WERI-Rb-1 (cell line): Measurements from ENCODE around the gene PPEF1.

Experiments
- DNase-seq: peaks from one replicate; pipeline ENCODE4 v3.0.0-alpha.2; 2020
- H3K27ac ChIP-seq: fragments of 250-450 bp; sonication (Bioruptor Pico); 2 replicates; pipeline ENCODE4 v1.5.1; 2020; ENCODE audit warnings: mild to moderate bottlenecking, moderate library complexity
- H3K27me3 ChIP-seq: fragments of 250-450 bp; sonication (Bioruptor Pico); 2 replicates; pipeline ENCODE4 v1.5.1; 2021; ENCODE audit warnings: mild to moderate bottlenecking, low read depth, moderate library complexity; ENCODE audit not compliant: insufficient read depth, severe bottlenecking
- H3K36me3 ChIP-seq: fragments of 250-450 bp; sonication (Bioruptor Pico); 2 replicates; pipeline ENCODE4 v1.5.1; 2020; ENCODE audit warnings: mild to moderate bottlenecking, moderate library complexity
- H3K4me3 ChIP-seq: 2 replicates; pipeline ENCODE4 v1.5.1; 2011; ENCODE audit warnings: low read depth, mild to moderate bottlenecking, control low read depth, low read length
- H3K9me3 ChIP-seq: fragments of 250-450 bp; sonication (Bioruptor Pico); 2 replicates; pipeline ENCODE4 v1.5.1; 2021; ENCODE audit warnings: mild to moderate bottlenecking, moderate library complexity; ENCODE audit not compliant: severe bottlenecking
- TF ChIP-seq, protein P1 (sequence below): IDR thresholded peaks from 2 replicates; pipeline ENCODE4 v1.5.1; 2011; ENCODE audit warnings: low read depth, mild to moderate bottlenecking, control low read depth, inconsistent platforms, low read length

Gene PPEF1

DNA sequence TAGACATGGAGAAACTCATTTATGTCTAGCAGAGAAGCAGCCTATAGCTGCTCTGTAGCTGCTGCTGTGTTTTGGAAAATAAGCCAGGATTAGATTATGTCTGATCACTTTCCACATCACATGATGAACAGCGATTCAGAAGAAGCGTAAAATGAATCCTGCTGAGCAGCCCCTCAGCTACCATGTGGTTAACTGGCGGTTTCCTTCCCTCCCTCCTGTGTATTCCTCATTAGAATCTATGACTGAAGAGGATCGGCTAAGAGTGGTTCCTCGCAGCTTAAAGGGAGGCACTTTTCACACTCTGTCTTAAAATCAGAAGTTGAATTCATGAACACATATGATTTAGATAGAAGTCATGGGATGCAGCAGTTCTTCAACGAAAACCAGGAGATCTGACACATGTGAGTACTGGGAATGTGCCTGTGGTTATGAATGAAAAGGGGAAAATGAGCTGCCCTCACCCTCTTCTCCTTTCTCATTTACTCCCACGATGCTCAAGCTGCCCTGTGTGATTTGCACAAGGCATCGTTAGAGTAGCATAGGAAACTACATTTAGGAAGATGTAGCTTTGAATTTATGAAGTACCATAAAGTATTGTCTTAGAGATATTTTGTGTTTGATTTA lies at the start of gene PPEF1:
Gene PPEF1 (plus strand): TSS at position 220 of the 624 bp plus-strand sequence. CDS start 136 bp downstream, at position 356.
- Histone ChIP-seq H3K27ac (peak within 1 kb of the TSS; percentile 78), H3K9me3 (peaks cover 9% of the 10 kb centered on the region), H3K27me3 (no peaks in the 10 kb centered on the region), H3K4me3 (peak within 1 kb of the TSS; percentile 68), H3K36me3 (peaks cover 12% of the 10 kb centered on the region)
- DNase-seq: peak; percentile 73
- TF ChIP-seq, protein P1, sequence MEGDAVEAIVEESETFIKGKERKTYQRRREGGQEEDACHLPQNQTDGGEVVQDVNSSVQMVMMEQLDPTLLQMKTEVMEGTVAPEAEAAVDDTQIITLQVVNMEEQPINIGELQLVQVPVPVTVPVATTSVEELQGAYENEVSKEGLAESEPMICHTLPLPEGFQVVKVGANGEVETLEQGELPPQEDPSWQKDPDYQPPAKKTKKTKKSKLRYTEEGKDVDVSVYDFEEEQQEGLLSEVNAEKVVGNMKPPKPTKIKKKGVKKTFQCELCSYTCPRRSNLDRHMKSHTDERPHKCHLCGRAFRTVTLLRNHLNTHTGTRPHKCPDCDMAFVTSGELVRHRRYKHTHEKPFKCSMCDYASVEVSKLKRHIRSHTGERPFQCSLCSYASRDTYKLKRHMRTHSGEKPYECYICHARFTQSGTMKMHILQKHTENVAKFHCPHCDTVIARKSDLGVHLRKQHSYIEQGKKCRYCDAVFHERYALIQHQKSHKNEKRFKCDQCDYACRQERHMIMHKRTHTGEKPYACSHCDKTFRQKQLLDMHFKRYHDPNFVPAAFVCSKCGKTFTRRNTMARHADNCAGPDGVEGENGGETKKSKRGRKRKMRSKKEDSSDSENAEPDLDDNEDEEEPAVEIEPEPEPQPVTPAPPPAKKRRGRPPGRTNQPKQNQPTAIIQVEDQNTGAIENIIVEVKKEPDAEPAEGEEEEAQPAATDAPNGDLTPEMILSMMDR: no peak

GRCh38 chrX:18661273-18661672 lies 46.2 kb upstream of the PPEF1 start:
- H3K4me3 ChIP-seq: no peak overlapping the region

GRCh38 chrX:18664947-18665346 lies 42.5 kb upstream of the PPEF1 start:
- Histone ChIP-seq H3K4me3 (no peak overlapping the region), H3K9me3 (no peaks in the 10 kb centered on the region), H3K27ac (no peak overlapping the region), H3K27me3 (no peaks in the 10 kb centered on the region), H3K36me3 (peaks cover 51% of the 10 kb centered on the region)
- TF ChIP-seq, protein P1: peak; percentile 37; the same call in 1 of the 2 replicates
- DNase-seq: no peak

More at GRCh38 chrX:18661273-18661672, 46.2 kb upstream of the PPEF1 start:
- TF ChIP-seq, protein P1: no peak
- DNase-seq: no peak
- H3K27me3 ChIP-seq: no peaks in the 10 kb centered on the region
- H3K36me3 ChIP-seq: peaks cover 47% of the 10 kb centered on the region
- H3K9me3 ChIP-seq: no peaks in the 10 kb centered on the region
- H3K27ac ChIP-seq: no peak overlapping the region

DNA sequence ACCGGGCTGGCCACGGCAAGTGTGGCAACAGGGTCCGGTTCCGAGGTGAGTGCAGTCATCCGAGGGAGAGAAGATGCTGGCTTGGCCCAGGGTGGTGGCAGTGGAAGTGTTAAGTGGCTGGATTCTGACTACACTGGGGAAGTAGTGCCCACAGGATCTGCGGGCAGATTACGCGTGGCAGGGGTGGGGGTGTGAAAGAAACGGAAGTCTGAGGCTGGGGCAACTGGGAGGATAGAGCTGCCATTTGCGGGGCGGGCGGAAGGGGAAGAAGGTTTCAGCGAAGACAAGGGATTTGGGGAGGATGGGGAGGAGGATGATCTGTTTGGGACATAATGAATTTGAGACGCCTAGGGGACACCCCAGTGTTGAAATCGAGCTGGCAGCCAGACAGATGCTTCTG lies 40.8 kb upstream of the PPEF1 start:
- H3K36me3 ChIP-seq: peaks cover 45% of the 10 kb centered on the region
- no peak overlapping the region for H3K27ac ChIP-seq
- no peaks in the 10 kb centered on the region for H3K9me3 ChIP-seq
- DNase-seq: no peak
- H3K27me3 ChIP-seq: no peaks in the 10 kb centered on the region
- H3K4me3 ChIP-seq: no peak overlapping the region
- TF ChIP-seq, protein P1: no peak

- TF ChIP-seq, protein P1: no peak
- DNase-seq: no peak
- Histone ChIP-seq H3K27ac (no peak overlapping the region), H3K4me3 (no peak overlapping the region), H3K9me3 (no peaks in the 10 kb centered on the region), H3K36me3 (peaks cover 39% of the 10 kb centered on the region), H3K27me3 (no peaks in the 10 kb centered on the region)
Observed at GRCh38 chrX:18668071-18668835, 39.2 kb upstream of the PPEF1 start.
